Urothelium cell line (cell line): ENCODE data around the gene RPL32.

Experiments used
- DNase-seq: peaks from one replicate; pipeline ENCODE4 v3.0.0; 2011; ENCODE audit warnings: low spot score, mixed read lengths
- FAIRE-seq: peaks from 2 replicates; lab custom pipeline; 2011; peaks lifted over from hg19 to GRCh38; lab: Jason Lieb, UNC

Gene RPL32

GRCh38 chr3:12833222-12834161, 7.9 kb downstream of the RPL32 start:
- DNase-seq = no peak
- FAIRE-seq = no peak

GRCh38 chr3:12832350-12833221, 8.8 kb downstream of the RPL32 start:
- DNase-seq (no peak), FAIRE-seq (no peak)

DNA sequence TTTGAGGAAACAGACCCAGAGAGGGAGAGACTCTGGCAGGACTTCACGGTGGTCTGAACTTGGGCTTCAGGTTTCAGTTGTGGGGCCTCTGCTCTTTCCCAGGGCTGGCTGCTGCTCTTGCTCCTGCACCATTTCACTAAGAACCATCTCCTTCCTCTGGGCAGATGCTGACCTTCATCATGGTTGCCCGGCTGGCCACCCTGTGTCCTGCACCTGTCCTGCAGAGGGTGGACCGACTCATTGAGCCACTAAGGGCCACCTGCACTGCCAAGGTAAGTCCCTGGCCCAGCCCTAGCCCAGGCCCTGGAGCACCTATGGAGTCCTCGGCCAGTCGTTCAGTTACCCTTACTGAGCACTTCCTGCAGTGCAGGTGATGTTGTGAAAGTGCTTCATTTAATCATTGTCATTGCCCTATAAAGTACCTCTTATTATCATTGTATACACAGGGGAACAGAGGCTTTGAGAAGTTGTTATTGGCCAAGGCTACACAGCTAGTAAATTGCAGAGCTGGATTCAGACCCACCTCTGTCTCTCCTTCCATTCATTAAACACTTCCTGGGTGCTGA, 10.0 kb downstream of the RPL32 start:
- no peak for FAIRE-seq

GRCh38 chr3:12830785-12831156, 10.6 kb downstream of the RPL32 start:
- DNase-seq (no peak), FAIRE-seq (no peak)

More for the DNA sequence above, 10.0 kb downstream of the RPL32 start:
- no peak for DNase-seq

- DNase-seq = no peak
- no peak for FAIRE-seq
These were observed 11.2 kb downstream of the RPL32 start for GRCh38 chr3:12829886-12830784.

GRCh38 chr3:12829404-12829803, 12.0 kb downstream of the RPL32 start:
- no peak for FAIRE-seq
- DNase-seq = no peak

DNA sequence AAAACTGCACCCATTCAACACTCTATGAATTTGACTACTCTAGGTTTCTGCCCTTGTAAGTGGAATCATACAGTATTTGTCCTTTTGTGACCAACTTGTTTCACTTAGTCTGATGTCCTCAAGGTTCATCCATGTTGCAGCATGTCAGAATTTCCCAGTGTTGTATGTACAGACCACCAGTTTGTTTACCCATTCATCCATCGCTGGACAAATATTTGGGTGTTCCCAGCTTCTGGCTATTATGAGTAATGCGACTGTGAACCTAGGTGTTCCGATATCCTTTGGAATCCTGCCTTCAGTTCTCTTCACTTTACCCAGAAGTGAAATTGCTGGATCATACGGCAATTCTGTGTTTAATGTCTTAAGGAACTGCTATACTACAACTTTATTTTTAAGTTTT, 12.6 kb downstream of the RPL32 start:
- no peak for DNase-seq
- no peak for FAIRE-seq

- FAIRE-seq = no peak
These were observed 16.2 kb downstream of the RPL32 start for GRCh38 chr3:12825156-12825555.

DNA sequence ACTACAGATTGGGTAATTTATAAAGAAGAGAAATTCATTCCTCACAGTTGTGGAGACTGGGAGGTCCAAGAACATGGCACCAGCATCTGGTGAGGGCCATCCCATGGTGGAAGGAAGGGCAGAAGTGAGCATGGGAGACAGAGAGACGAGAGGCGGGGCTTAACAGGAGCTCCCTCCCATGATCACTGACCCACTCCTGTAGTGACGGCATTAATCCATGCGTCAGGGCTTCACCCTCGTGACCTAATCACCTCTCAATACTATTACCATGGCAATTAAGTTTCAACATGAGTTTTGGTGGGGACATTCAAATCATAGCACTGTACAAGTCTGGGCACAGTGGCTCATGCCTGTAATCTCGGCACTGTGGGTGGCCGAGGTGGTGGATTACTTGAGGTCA, 17.1 kb downstream of the RPL32 start:
- DNase-seq (no peak), FAIRE-seq (no peak)

More at GRCh38 chr3:12825156-12825555, 16.2 kb downstream of the RPL32 start:
- no peak for DNase-seq

GRCh38 chr3:12822725-12823373, 18.5 kb downstream of the RPL32 start:
- DNase-seq = peak; percentile 44
- FAIRE-seq = no peak

DNA sequence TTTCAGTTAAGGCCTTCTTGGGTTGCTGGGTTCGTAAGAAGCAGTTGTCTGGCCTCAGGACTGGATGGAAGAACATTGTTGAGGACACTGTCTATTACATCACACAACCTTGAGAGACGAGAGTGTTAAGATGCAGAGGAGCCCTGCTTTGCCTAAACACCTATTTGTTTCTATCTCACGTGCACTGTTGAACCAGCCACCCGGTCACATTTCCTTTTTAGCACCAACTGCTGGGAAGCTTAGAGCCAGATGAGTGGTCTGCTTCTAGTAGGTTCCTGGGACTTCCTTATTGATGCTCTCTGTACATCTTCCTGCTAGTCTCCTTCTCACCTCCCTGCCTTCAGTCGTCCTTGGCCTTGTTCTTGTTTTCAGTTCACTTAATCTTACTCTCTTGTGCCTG, 22.6 kb downstream of the RPL32 start:
- no peak for FAIRE-seq
- DNase-seq = no peak

DNA sequence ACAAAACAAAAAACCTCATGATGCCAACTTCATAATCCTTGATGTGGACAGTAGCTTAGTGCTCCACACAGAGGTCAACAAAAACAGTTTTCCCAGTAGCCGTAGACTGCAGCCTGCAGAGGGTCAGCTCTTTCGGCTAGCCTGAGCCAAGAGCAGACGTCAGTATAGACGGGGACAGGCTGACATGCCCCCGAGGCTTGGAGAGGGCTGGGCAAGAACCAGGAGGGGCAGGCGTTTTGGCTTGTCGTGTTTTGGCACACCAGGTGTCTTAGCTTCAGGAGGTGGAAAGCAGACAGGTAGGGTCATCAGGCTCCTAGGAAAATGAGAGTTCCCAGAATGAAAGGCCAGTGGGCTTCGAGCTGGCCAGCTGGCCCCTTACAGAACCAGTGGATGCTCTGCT, 23.1 kb downstream of the RPL32 start:
- FAIRE-seq (no peak), DNase-seq (no peak)

- no peak for DNase-seq
- FAIRE-seq = no peak
These were observed 24.0 kb downstream of the RPL32 start for GRCh38 chr3:12817343-12817710.

DNA sequence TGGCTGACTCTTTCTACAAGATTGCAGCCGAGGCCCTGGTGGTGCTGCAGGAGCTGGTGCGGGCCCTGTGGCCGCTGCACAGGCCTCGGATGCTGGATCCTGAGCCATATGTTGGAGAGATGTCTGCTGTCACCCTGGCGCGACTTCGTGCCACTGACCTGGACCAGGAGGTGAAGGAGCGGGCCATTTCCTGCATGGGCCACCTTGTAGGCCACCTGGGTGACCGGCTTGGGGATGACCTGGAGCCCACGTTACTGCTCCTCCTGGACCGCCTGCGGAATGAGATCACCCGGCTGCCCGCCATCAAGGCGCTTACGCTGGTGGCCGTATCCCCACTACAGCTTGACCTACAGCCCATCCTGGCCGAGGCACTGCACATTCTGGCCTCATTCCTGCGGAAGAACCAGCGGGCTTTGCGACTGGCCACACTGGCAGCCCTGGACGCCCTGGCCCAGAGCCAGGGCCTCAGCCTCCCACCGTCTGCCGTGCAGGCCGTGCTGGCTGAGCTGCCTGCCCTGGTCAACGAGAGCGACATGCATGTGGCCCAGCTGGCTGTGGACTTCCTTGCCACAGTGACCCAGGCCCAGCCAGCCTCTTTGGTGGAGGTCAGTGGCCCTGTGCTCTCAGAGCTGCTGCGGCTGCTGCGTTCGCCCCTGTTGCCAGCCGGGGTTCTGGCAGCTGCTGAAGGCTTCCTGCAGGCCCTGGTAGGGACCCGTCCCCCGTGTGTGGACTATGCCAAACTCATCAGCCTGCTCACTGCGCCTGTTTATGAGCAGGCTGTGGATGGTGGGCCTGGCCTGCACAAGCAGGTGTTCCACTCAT, 24.6 kb downstream of the RPL32 start:
- DNase-seq (no peak), FAIRE-seq (peak; percentile 52)

DNA sequence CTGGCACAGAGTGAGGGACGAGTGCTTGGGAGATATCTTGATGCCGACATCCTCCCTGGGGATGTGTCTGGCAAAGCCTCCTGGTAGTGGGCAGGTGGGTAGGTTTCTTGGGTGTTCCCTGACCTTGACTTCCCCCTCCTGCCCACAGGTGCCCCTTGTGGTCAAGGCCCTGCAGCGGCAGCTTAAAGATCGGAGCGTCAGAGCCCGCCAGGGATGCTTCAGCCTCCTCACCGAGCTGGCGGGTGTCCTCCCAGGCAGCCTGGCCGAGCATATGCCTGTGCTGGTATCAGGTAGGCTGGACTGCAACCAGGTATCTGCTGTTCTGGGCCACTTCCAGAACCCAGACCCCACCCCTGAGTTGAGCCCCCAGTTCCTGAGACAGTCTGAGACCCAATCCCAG, 25.6 kb downstream of the RPL32 start:
- FAIRE-seq = no peak
- no peak for DNase-seq

DNA sequence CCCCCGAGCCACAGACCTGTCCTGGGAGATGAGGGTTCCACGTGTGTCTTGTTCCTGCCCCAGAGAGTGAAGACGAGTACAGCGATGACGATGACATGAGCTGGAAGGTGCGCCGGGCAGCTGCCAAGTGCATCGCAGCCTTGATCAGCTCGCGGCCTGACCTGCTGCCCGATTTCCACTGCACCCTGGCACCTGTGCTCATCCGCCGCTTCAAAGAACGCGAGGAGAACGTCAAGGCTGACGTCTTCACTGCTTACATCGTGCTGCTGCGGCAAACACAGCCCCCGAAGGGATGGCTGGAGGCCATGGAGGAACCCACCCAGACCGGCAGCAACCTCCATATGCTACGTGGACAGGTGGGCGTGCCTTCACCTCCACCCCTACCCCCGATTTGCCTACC, 26.3 kb downstream of the RPL32 start:
- FAIRE-seq = no peak
- no peak for DNase-seq

DNA sequence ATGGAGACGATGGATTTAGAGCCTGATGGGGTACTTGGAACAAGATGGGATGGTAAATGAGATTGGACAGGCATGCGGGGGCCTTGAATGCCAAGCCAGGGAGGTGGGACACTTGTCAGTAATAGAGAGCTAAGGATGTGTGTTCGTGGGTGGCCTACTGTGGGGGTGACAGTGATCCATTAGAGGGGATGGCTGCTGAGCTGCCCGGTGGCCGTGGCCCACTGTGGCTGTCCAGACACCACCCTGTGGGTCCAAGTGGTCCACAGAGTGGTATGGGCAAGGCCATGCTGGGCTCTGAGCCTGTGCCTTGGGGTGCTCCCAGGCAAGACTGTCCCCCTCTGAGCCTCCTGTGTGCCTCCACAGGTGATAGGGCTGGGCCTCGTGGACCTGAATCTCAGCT, 27.4 kb downstream of the RPL32 start:
- DNase-seq (no peak), FAIRE-seq (no peak)

- FAIRE-seq = no peak
These were observed 28.6 kb downstream of the RPL32 start for GRCh38 chr3:12812812-12813211.

GRCh38 chr3:12810961-12811360, 30.4 kb downstream of the RPL32 start:
- no peak for FAIRE-seq
- no peak for DNase-seq

More at GRCh38 chr3:12812812-12813211, 28.6 kb downstream of the RPL32 start:
- DNase-seq = no peak
